Stimulated activated naive B cell treated with anti-CD40 and anti-IgM and Interleukin-4, amounts not matched to agents 10 μg/mL and 1 μg/mL and 100 μg/mL, for 72 hours (primary cell): ENCODE data around the gene PSMD13.
"Not testable (repeated sequence)": the region's sequence is repeated elsewhere in the genome, so short reads cannot be mapped to it uniquely, and the experiment has no call there.

Experiments
- ATAC-seq, 2 donors: fragments of 150-1000 bp; cut with Tn5 transposase; replicated peaks; 2 replicates each; pipeline ENCODE4 v1.10.0; 2021; ENCODE audit warnings: moderate library complexity in 1 of 2
- DNase-seq: peaks from one replicate; pipeline ENCODE4 v3.0.0; 2021
- H3K27ac Mint-ChIP-seq: one replicate; pipeline ENCODE4 v1.8.0; 2022; ENCODE audit warnings: mild to moderate bottlenecking, mixed read lengths
- H3K27me3 Mint-ChIP-seq, 2 donors: one replicate each; pipeline ENCODE4 v1.8.0; 2022; ENCODE audit warnings: mixed read lengths in 2 of 2
- H3K36me3 Mint-ChIP-seq, 2 donors: one replicate each; pipeline ENCODE4 v1.8.0; 2022; ENCODE audit warnings: mixed read lengths in 2 of 2, mild to moderate bottlenecking in 1 of 2
- H3K4me1 Mint-ChIP-seq, 2 donors: one replicate each; pipeline ENCODE4 v1.8.0; 2022; ENCODE audit warnings: mixed read lengths in 2 of 2, mild to moderate bottlenecking in 1 of 2
- H3K4me3 Mint-ChIP-seq, 2 donors: one replicate each; pipeline ENCODE4 v1.8.0; 2022; ENCODE audit warnings: mild to moderate bottlenecking in 2 of 2, mixed read lengths in 2 of 2, moderate library complexity in 1 of 2
- H3K9me3 Mint-ChIP-seq, 2 donors: one replicate each; pipeline ENCODE4 v1.8.0; 2022; ENCODE audit warnings: mixed read lengths in 2 of 2, mild to moderate bottlenecking in 1 of 2

Gene PSMD13

GRCh38 chr11:236774-237767 lies at the start of gene PSMD13:
TSS of gene PSMD13 (plus strand) at chr11:236976. CDS start at chr11:237050, 74 bp downstream.
- H3K27me3 Mint-ChIP-seq, result no peaks in the 10 kb centered on the region
- H3K27ac Mint-ChIP-seq, result peak within 1 kb of the TSS; percentile 98
- H3K36me3 Mint-ChIP-seq, result peaks cover 21 to 28% of the 10 kb centered on the region in 2 donors
- H3K4me3 Mint-ChIP-seq, result peak within 1 kb of the TSS; percentile 94 to 96
- H3K4me1 Mint-ChIP-seq, result peaks cover 16 to 38% of the 10 kb centered on the region in 2 donors
- no peaks in the 10 kb centered on the region for H3K9me3 Mint-ChIP-seq
- ATAC-seq (peak; percentile 89 to 92), DNase-seq (peak; percentile 89)

DNA sequence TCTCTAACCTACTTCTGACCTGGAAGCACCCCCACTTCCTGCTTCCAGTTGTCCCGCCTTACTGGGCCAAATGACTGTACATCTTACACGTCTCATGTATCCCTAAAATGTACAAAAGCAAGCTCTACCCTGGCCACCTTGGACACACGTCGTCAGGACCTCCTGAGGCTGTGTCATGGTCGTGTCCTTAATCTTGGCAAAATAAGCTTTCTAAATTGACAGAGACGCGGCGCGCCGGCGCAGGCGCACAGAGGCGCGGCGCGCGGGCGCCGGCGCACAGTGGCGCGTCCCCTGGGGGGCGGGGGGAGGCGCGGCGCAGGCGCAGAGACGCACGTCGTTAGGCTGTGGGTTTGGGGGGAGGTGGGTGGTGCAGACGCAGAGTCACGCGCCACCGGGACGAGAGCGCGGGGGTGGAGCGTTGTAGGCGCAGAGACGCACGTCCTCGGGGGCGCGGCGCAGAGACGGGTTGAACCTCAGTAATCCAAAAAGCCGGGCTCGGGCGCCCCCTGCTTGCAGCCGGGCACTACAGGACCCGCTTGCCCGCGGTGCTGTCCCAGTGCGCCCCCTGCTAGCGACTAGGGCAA lies 47.5 kb upstream of the PSMD13 start:
- not testable (repeated sequence) for H3K27me3 Mint-ChIP-seq, H3K4me1 Mint-ChIP-seq, H3K36me3 Mint-ChIP-seq, DNase-seq, H3K9me3 Mint-ChIP-seq, H3K4me3 Mint-ChIP-seq, H3K27ac Mint-ChIP-seq
- ATAC-seq, result peak in 1 of 2 donors; percentile 10

DNA sequence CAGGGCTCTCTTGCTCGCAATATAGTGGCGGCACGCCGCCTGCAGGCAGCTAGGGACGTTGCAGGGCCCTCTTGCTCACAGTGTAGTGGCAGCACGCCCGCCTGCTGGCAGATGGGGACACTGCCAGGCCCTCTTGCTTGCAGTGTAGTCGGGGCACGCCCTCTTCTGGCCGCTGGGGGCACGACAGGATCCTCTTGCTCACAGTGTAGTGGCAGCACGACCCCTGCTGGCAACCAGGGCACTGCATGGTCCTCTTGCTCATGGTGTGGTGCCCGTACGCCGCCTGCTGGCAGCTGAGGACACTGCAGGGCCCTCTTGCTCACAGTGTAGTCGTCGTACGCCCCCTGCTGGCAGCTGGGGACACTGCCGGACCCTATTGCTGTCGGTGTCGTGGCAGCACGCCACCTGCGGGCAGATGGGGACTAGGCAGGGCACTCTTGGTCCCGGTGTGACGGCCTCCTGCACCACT lies 46.9 kb upstream of the PSMD13 start:
- peak; percentile 70 to 83 for ATAC-seq
- H3K9me3 Mint-ChIP-seq, H3K27ac Mint-ChIP-seq, H3K36me3 Mint-ChIP-seq, H3K4me1 Mint-ChIP-seq, DNase-seq, H3K4me3 Mint-ChIP-seq, H3K27me3 Mint-ChIP-seq: not testable (repeated sequence)

DNA sequence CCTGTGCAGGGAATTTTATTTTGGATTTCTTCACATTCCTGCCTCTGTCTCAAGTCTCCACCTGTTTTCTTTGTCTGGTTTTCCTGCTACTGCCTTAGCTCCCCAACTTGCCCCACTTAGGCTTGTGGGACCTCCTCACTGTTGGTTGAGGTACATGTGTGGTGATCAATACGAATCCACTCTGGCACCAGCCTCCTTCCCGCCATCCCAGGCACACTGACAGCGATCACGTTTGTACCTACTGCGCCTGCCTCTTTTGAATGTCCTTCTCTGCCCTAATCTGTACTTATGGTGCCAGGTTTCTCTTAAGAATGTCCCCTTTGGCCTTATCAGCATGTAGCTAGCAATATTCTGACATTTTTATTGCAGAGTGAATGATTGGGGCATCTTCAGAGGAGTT lies 46.2 kb upstream of the PSMD13 start:
- H3K27ac Mint-ChIP-seq, H3K9me3 Mint-ChIP-seq, H3K27me3 Mint-ChIP-seq, DNase-seq, H3K36me3 Mint-ChIP-seq, H3K4me1 Mint-ChIP-seq, ATAC-seq, H3K4me3 Mint-ChIP-seq: not testable (repeated sequence)

- H3K36me3 Mint-ChIP-seq, DNase-seq, H3K27ac Mint-ChIP-seq, H3K9me3 Mint-ChIP-seq, H3K4me1 Mint-ChIP-seq, H3K4me3 Mint-ChIP-seq, H3K27me3 Mint-ChIP-seq: not testable (repeated sequence)
- peak; percentile 85 to 91 for ATAC-seq
Measured at GRCh38 chr11:191490-192478, 45.0 kb upstream of the PSMD13 start.

- H3K4me1 Mint-ChIP-seq, H3K4me3 Mint-ChIP-seq, H3K9me3 Mint-ChIP-seq, H3K27ac Mint-ChIP-seq, H3K36me3 Mint-ChIP-seq, DNase-seq, H3K27me3 Mint-ChIP-seq, ATAC-seq: not testable (repeated sequence)
Measured at GRCh38 chr11:192674-193128, 44.1 kb upstream of the PSMD13 start, which contains the start of gene SCGB1C1. TSS of gene SCGB1C1 (plus strand) at chr11:193078. CDS start at chr11:193100, 22 bp downstream.

DNA sequence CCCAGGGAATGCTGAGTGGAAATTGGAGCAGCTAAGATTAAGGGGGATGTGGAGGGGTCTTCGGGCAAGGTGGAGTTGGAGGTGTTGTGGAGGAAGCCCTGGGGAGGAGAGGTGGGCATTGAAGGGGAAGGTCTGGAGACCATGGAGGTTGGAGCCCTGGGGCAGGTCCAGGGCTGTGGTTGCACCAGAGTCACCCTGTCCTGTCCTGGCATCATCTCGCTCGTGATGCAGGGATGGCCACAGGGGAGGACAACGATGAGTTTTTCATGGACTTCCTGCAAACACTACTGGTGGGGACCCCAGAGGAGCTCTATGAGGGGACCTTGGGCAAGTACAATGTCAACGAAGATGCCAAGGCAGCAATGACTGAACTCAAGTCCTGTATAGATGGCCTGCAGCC lies 43.3 kb upstream of the PSMD13 start:
- H3K4me3 Mint-ChIP-seq, H3K4me1 Mint-ChIP-seq, DNase-seq, ATAC-seq, H3K36me3 Mint-ChIP-seq, H3K27ac Mint-ChIP-seq, H3K27me3 Mint-ChIP-seq, H3K9me3 Mint-ChIP-seq: not testable (repeated sequence)

GRCh38 chr11:196786-197731 lies 39.7 kb upstream of the PSMD13 start:
- no peak for ATAC-seq
- H3K4me3 Mint-ChIP-seq, result no peak overlapping the region

DNA sequence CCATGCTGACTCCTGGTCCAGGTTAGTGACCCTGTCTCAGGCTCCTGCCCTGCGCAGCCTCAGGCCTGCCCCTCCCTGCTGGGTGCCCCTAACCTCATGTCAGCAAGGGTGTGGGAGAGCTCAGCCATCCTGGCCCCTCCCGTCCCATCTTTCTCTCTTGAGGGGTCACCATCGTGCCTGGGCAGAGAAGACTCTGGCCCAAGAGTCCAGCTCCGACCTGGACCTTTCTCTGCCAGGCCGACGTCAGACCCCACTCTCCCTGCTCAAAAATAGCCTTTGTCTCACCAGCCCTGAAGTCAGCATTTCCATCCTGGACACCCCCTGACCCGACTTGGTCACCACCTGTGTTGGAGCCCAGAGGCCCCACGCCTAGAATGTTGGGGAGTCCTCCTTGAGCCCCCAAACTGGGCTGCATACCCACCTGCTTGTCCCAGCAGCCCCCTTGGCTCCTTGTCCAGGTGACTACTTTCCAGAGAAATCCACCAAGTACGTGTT lies 39.0 kb upstream of the PSMD13 start:
- Mint-ChIP-seq H3K9me3 (no peaks in the 10 kb centered on the region), H3K4me3 (no peak overlapping the region), H3K36me3 (peaks cover 5% of the 10 kb centered on the region in 2 donors), H3K27me3 (no peaks in the 10 kb centered on the region), H3K4me1 (peaks cover 11 to 18% of the 10 kb centered on the region in 2 donors), H3K27ac (peak overlapping the region; percentile 66)
- no peak for DNase-seq
- ATAC-seq, result no peak

More at GRCh38 chr11:196786-197731, 39.7 kb upstream of the PSMD13 start:
- peaks cover 0 to 4% of the 10 kb centered on the region in 2 donors for H3K36me3 Mint-ChIP-seq
- no peaks in the 10 kb centered on the region for H3K27me3 Mint-ChIP-seq
- H3K4me1 Mint-ChIP-seq, result peaks cover 5 to 15% of the 10 kb centered on the region in 2 donors
- DNase-seq, result no peak
- no peaks in the 10 kb centered on the region for H3K9me3 Mint-ChIP-seq
- H3K27ac Mint-ChIP-seq, result no peak overlapping the region

- H3K27me3 Mint-ChIP-seq, result no peaks in the 10 kb centered on the region
- no peak overlapping the region for H3K4me3 Mint-ChIP-seq
- no peak for DNase-seq
- H3K4me1 Mint-ChIP-seq, result peaks cover 14 to 23% of the 10 kb centered on the region in 2 donors
- no peaks in the 10 kb centered on the region for H3K9me3 Mint-ChIP-seq
- H3K27ac Mint-ChIP-seq, result no peak overlapping the region
- no peak for ATAC-seq
- H3K36me3 Mint-ChIP-seq, result peaks cover 10% of the 10 kb centered on the region in 2 donors
Measured at GRCh38 chr11:198236-198806, 38.5 kb upstream of the PSMD13 start.

GRCh38 chr11:199004-199581 lies 37.7 kb upstream of the PSMD13 start:
- no peak for DNase-seq
- Mint-ChIP-seq H3K9me3 (no peaks in the 10 kb centered on the region), H3K4me1 (peaks cover 22 to 31% of the 10 kb centered on the region in 2 donors), H3K4me3 (no peak overlapping the region), H3K36me3 (peaks cover 14 to 18% of the 10 kb centered on the region in 2 donors), H3K27ac (no peak overlapping the region), H3K27me3 (no peaks in the 10 kb centered on the region)
- no peak for ATAC-seq

GRCh38 chr11:199782-200181 lies 37.0 kb upstream of the PSMD13 start:
- H3K27me3 Mint-ChIP-seq, result no peaks in the 10 kb centered on the region
- no peak for DNase-seq
- no peak overlapping the region for H3K27ac Mint-ChIP-seq
- H3K36me3 Mint-ChIP-seq, result peaks cover 14 to 22% of the 10 kb centered on the region in 2 donors
- H3K9me3 Mint-ChIP-seq, result no peaks in the 10 kb centered on the region
- H3K4me1 Mint-ChIP-seq, result peaks cover 24 to 32% of the 10 kb centered on the region in 2 donors
- H3K4me3 Mint-ChIP-seq, result no peak overlapping the region
- peak; percentile 16 for ATAC-seq
